ENCODE measurements around the gene AIPL1. TPM values are rescaled to one million over a fixed set of nuclear protein-coding genes. Genes with fewer than 3 reads are reported as not detected.

AIPL1 gene
- total RNA-seq, 2 experiments from 2014 or later: not detected

DNA sequence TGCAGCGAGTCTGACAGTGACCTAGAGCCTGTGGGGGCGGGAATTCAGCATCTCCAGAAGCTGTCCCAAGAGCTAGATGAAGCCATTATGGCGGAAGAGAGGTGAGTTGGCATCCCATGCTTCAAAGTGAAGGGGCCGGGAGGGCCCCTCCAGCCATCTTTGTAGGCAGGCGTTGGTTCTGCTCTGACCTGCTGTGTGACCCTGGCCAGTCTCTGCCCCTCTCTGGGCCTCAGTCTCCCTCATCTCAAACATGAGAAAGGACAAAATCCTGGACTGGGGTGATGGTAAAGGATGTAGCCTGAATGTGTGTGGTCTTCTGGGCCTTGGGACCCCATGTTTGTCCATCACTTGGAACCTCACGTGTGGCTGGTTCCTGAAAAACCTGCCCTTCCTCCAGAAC, 14.4 kb upstream of the AIPL1 start:
- H3K4me1 ChIP-seq (ENCODE audit: insufficient read depth, low read length): peaks cover 6% of the 10 kb centered on the region
- Mint-ChIP-seq H3K27me3 (no peaks in the 10 kb centered on the region), H3K36me3 (ENCODE audit: low read depth) (no peaks in the 10 kb centered on the region), H3K27ac (no peak overlapping the region), H3K4me1 (ENCODE audit: low read depth) (peaks cover 12% of the 10 kb centered on the region), H3K9me3 (no peaks in the 10 kb centered on the region), H3K4me3 (no peak overlapping the region)
- ChIA-PET POLR2A (no interaction called here), CTCF (no interaction called here)
- no peak overlapping the region for H3K4me3 ChIP-seq (ENCODE audit: low read length)
- no peaks in the 10 kb centered on the region for H3K27me3 ChIP-seq (ENCODE audit: control insufficient read depth in 1 of 2, insufficient read depth in 2 of 2, low read length in 2 of 2)
- H3K36me3 ChIP-seq (ENCODE audit: insufficient read depth, low read length): no peaks in the 10 kb centered on the region
- no peak overlapping the region for H3K27ac ChIP-seq (ENCODE audit: low read depth in 1 of 2, low read length in 2 of 2)
- no peak for ATAC-seq (ENCODE audit: poor library complexity)
- intact Hi-C loops (cut with DNase I, micrococcal nuclease): no loop called here
- peak in 1 of 14 experiments; percentile 4 for DNase-seq
- TF ChIP-seq, protein P1, sequence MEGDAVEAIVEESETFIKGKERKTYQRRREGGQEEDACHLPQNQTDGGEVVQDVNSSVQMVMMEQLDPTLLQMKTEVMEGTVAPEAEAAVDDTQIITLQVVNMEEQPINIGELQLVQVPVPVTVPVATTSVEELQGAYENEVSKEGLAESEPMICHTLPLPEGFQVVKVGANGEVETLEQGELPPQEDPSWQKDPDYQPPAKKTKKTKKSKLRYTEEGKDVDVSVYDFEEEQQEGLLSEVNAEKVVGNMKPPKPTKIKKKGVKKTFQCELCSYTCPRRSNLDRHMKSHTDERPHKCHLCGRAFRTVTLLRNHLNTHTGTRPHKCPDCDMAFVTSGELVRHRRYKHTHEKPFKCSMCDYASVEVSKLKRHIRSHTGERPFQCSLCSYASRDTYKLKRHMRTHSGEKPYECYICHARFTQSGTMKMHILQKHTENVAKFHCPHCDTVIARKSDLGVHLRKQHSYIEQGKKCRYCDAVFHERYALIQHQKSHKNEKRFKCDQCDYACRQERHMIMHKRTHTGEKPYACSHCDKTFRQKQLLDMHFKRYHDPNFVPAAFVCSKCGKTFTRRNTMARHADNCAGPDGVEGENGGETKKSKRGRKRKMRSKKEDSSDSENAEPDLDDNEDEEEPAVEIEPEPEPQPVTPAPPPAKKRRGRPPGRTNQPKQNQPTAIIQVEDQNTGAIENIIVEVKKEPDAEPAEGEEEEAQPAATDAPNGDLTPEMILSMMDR (IDR thresholded peaks at IDR 0.05): no peak
- no peaks in the 10 kb centered on the region for H3K9me3 ChIP-seq (ENCODE audit: control insufficient read depth in 1 of 2, insufficient read depth in 1 of 2, low read length in 2 of 2)

DNA sequence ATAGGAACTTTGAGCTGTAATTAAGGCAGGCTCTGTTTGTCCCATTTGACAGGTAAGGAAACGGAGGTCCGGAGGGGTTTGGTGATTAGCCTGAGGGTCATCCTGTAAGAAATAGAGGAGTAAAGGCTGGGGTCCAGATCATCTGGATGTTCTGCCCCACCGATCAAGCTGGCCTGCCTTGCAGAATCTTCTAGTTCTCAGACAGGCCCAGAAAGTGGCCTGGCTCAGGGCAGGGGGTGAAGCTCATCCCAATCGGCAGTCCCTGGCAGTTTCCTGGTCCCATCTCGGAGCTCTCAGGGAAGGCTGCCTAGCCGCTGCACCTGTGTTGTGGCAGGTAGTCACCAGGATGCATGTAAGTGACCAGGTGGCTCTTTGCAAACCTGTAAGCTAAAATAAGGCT, 13.6 kb upstream of the AIPL1 start:
- Histone ChIP-seq H3K36me3 (ENCODE audit: insufficient read depth, low read length) (no peaks in the 10 kb centered on the region), H3K9me3 (ENCODE audit: control insufficient read depth in 1 of 2, insufficient read depth in 1 of 2, low read length in 2 of 2) (no peaks in the 10 kb centered on the region), H3K4me3 (ENCODE audit: low read length) (no peak overlapping the region), H3K27ac (ENCODE audit: low read depth in 1 of 2, low read length in 2 of 2) (no peak overlapping the region), H3K27me3 (ENCODE audit: control insufficient read depth in 1 of 2, insufficient read depth in 2 of 2, low read length in 2 of 2) (no peaks in the 10 kb centered on the region), H3K4me1 (ENCODE audit: insufficient read depth, low read length) (peaks cover 13% of the 10 kb centered on the region)
- POLR2A ChIA-PET: interaction anchor here (0.8 kb wide), 1 partner anchor 12 kb away, joined by 3 read pairs; no protein-coding TSS in a partner anchor
- peaks cover 14% of the 10 kb centered on the region for H3K4me1 Mint-ChIP-seq (ENCODE audit: low read depth)
- no peaks in the 10 kb centered on the region for H3K36me3 Mint-ChIP-seq (ENCODE audit: low read depth)
- CTCF ChIA-PET: interaction anchor here (1.2 kb wide), 1 partner anchor 13 kb away, joined by 3 read pairs; no protein-coding TSS in a partner anchor
- no peak for DNase-seq
- H3K27ac Mint-ChIP-seq: no peak overlapping the region
- H3K27me3 Mint-ChIP-seq: no peaks in the 10 kb centered on the region
- TF ChIP-seq, protein P1 (IDR thresholded peaks at IDR 0.05): no peak
- H3K4me3 Mint-ChIP-seq: no peak overlapping the region
- no peaks in the 10 kb centered on the region for H3K9me3 Mint-ChIP-seq
- intact Hi-C loops (cut with DNase I, micrococcal nuclease): no loop called here
- ATAC-seq (ENCODE audit: poor library complexity): no peak

DNA sequence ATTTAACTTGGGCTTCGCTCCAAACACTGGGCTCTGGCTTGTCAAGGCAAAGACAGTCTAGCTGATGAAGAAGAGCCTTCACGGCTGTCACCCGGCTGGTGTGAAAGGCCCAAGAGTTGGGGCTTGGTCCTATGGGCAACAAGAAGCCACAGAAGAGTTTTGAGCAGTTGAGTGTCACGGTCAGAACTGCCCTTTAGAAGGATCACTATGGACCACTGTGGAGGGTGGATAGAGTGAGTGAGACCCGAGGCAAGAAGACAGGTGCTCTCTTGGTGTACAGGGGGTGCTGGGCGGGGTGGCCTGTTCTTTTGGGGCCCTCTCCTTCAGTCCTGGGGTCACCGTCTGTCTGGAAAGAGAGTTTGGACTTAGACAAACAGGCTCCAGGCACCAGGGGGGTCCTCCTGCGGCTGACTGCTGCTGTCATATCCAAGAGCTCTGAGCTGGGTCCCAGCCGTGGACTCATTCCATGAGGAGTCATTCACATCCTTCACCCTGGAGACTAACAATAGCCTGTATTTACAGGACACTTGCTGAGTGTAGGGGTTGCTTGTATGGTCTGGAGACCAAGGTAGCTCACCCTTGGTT, 11.7 kb upstream of the AIPL1 start:
- Histone ChIP-seq H3K9me3 (ENCODE audit: control insufficient read depth in 1 of 2, insufficient read depth in 1 of 2, low read length in 2 of 2) (no peaks in the 10 kb centered on the region), H3K4me1 (ENCODE audit: insufficient read depth, low read length) (peaks cover 17% of the 10 kb centered on the region), H3K4me3 (ENCODE audit: low read length) (no peak overlapping the region), H3K27me3 (ENCODE audit: control insufficient read depth in 1 of 2, insufficient read depth in 2 of 2, low read length in 2 of 2) (no peaks in the 10 kb centered on the region), H3K36me3 (ENCODE audit: insufficient read depth, low read length) (no peaks in the 10 kb centered on the region), H3K27ac (ENCODE audit: low read depth in 1 of 2, low read length in 2 of 2) (no peak overlapping the region)
- peaks cover 18% of the 10 kb centered on the region for H3K4me1 Mint-ChIP-seq (ENCODE audit: low read depth)
- no peak overlapping the region for H3K27ac Mint-ChIP-seq
- no peaks in the 10 kb centered on the region for H3K27me3 Mint-ChIP-seq
- TF ChIP-seq, protein P1 (IDR thresholded peaks at IDR 0.05): no peak
- H3K4me3 Mint-ChIP-seq: no peak overlapping the region
- DNase-seq (peak in 1 of 14 experiments; percentile 6), ATAC-seq (ENCODE audit: poor library complexity) (no peak)
- intact Hi-C loops (cut with DNase I, micrococcal nuclease): no loop called here
- no peaks in the 10 kb centered on the region for H3K9me3 Mint-ChIP-seq
- POLR2A ChIA-PET: interaction anchor here (1.3 kb wide), 1 partner anchor 8 kb away, joined by 3 read pairs; no protein-coding TSS in a partner anchor
- CTCF ChIA-PET: interaction anchor here (1.1 to 1.3 kb wide), 2 partner anchors 10 to 27 kb away, joined by 3 read pairs; no protein-coding TSS in a partner anchor
- H3K36me3 Mint-ChIP-seq (ENCODE audit: low read depth): no peaks in the 10 kb centered on the region

Measured in CD4-positive, alpha-beta T cell (primary cell).